GM21423 (cell line): ENCODE results near the gene BEGAIN.

Experiments used
- ATAC-seq: cut with Tn5 transposase; IDR thresholded peaks from one replicate; pipeline ENCODE4 v1.9.1; 2021; ENCODE audit warnings: mild to moderate bottlenecking, moderate library complexity; ENCODE audit not compliant: unreplicated experiment

BEGAIN gene, protein sequence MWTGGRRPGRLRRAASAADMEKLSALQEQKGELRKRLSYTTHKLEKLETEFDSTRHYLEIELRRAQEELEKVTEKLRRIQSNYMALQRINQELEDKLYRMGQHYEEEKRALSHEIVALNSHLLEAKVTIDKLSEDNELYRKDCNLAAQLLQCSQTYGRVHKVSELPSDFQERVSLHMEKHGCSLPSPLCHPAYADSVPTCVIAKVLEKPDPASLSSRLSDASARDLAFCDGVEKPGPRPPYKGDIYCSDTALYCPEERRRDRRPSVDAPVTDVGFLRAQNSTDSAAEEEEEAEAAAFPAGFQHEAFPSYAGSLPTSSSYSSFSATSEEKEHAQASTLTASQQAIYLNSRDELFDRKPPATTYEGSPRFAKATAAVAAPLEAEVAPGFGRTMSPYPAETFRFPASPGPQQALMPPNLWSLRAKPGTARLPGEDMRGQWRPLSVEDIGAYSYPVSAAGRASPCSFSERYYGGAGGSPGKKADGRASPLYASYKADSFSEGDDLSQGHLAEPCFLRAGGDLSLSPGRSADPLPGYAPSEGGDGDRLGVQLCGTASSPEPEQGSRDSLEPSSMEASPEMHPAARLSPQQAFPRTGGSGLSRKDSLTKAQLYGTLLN

DNA sequence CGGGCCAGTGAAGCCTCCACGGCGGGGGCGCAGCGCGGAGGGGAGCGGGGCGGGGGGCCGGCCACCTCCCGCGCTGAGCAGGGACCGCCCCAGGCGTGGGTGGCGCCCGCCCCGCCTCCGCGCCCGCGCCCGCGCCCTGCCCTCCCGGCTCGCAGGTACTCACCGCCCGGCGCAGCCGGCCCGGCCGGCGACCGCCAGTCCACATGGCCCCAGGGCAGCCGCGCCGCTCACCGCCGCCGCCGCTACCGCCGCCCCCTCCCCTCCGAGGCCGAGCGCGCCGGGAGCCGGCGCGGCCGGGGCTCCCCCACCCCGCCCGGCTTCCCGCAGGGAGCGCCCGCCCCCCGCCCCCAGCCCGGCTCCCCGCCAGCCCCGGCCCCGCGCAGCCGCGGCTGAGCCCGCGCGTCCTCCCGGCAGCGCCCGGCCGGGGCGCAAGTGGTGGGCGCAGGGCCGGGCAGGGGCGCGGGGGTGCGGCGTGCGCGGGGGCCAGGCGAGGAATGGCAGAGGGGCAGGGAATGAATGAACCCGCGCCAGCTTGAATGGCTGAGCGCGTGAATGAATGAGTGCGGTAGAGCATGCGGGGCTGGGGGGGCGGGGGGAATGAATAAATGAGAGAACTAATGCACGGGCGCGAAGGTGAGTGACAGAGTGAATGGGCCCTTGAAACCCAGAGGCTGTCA lies at the start of gene BEGAIN:
TSS of gene BEGAIN (minus strand) at position 332 of the 677 bp plus-strand sequence. CDS start at position 205, 127 bp downstream.
- no peak for ATAC-seq

DNA sequence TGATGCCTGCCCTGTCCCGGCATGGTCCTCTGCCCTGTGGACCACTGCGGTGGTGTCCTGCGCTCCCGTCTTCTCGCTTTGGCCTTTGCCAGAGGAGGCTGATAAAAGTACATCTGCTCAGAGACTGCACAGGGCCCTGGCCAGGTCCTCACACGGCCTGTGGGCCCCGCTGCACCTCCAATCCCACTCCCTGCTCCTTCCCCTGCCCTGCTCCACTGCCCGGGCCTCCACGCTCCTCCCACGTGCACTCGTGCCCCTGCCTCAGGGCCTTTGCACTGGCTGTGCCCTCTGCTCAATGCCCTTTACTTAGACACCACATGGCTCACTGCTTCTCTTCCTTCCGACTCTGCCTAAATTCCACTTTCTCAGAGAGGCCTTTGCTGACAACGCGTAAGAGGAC lies 49.3 kb upstream of the BEGAIN start:
- ATAC-seq: no peak

GRCh38 chr14:100634026-100634425 lies 46.8 kb upstream of the BEGAIN start:
- ATAC-seq: no peak

DNA sequence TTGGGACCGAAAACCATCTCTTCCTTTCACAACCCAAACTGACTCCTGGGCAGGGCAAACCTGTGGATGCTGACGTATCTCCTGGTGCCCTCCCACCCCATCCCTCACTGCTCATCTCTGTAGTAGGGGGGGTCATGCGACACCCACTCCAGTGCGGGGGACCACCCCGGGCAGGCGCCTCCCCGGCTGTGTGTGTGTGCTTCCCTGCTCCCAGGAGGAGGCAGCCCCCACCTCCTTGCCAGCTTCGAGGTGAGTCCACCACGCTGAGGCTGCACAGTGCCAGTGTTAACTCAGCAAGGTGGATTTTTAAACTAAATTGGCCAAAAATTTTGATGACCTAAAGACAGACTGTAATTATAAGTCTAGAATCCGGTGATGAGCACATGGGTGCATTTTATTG lies 46.2 kb upstream of the BEGAIN start:
- ATAC-seq: no peak

- ATAC-seq: no peak
These were observed 42.5 kb upstream of the BEGAIN start for GRCh38 chr14:100629696-100630095.

- ATAC-seq: no peak
These were observed 41.9 kb upstream of the BEGAIN start for GRCh38 chr14:100629098-100629497.

DNA sequence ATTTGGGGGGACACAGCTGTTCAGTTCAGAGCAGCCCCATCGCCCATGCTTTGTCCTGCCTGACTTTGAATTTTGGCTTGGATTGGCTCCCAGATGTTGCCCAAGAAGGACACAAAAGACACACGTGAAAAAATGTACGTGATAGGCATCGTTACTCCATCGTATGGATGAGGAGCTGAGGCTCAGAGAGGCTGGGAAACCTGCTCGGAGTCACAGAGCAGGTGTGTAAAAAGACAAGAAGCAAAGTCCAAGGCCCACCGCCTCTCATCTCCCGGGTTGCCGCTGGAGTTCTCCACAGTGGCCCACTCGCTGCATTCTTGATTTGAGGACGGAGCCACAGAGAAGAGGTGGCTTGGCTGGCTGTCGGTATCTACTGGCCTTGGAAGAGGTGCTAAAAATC lies 41.0 kb upstream of the BEGAIN start:
- ATAC-seq: no peak

DNA sequence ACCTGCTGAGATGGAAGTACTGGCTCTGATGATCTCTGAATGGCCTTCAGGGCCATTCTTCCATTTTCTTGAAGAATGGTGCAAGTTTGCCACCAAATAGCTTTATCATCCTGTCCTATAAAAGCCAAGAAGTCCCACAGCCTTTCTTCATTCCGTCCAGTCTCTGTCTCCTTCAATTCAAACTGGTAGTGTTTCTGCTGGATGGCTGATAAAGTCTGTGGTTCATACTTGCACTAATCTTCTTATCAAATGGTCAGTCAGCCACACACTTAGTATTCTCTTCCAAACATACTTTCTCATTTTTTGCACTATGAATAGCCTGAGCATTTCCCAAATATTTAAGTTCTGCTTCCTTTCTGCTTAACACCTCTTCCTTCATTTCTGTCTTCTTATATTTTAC lies 39.4 kb upstream of the BEGAIN start:
- no peak for ATAC-seq

- ATAC-seq: no peak
These were observed 36.7 kb upstream of the BEGAIN start for GRCh38 chr14:100623961-100624360.

DNA sequence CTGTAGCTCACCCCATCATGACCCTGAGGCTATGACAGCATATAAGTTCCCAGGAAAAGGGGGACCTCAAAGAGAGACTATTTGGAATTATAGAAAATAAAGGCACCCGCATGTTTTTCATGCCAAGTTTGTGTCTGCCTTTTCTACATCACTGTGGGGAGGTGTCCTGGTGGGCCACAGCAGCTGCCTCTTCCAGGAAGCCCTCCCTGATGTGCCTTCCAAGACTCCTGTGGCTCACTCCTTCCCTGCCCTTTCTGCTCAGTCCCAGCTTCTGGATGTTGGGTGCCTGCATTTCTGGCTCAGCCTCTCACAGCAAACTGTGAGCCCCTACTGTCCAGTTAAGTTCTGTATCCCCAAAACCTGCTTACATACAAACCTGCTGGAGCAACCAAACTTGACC lies 36.3 kb upstream of the BEGAIN start:
- ATAC-seq: no peak

DNA sequence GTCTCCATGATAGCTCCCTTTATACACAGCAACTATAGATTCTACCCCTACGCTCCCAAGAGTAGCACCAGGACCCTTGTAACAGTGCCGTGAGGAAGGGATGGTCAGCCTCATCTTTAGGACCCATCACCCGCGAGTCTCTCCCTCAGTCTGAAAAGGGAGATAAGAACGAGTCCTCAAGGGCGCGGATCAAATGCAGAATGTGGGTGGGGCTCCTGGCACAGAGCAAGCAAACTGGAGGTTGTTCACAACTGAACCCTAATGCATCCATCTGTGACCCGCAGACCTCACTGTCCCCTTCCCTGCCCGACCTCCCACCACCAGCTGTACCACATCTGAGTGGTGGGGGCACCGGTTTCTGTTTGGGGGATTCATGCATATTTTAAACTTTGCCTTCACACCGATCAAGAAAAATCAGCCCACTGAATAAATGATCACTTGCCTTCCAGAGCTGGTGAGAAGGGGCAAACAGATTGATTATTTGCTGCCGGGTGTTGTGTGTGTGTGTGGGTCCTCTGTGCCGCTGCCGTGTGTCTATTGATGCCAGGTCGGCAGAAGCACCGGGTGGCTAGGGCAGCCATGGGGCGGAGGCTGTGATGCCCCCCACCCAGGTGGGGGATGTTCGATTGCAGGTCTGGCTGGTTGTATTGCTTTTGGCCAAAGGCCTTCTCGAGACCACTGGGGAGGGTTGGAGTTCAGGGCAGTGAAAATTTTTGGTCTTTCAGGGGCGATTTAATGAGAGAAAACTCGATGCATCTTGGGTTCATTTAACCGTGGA lies 35.7 kb upstream of the BEGAIN start:
- no peak for ATAC-seq

- ATAC-seq: no peak
These were observed 35.0 kb upstream of the BEGAIN start for GRCh38 chr14:100622224-100622623.

- ATAC-seq: no peak
These were observed 34.6 kb upstream of the BEGAIN start for GRCh38 chr14:100621806-100622205.

GRCh38 chr14:100620255-100621100 lies 33.3 kb upstream of the BEGAIN start:
- ATAC-seq: no peak

- ATAC-seq: no peak
These were observed 32.4 kb upstream of the BEGAIN start for GRCh38 chr14:100619396-100620254.

DNA sequence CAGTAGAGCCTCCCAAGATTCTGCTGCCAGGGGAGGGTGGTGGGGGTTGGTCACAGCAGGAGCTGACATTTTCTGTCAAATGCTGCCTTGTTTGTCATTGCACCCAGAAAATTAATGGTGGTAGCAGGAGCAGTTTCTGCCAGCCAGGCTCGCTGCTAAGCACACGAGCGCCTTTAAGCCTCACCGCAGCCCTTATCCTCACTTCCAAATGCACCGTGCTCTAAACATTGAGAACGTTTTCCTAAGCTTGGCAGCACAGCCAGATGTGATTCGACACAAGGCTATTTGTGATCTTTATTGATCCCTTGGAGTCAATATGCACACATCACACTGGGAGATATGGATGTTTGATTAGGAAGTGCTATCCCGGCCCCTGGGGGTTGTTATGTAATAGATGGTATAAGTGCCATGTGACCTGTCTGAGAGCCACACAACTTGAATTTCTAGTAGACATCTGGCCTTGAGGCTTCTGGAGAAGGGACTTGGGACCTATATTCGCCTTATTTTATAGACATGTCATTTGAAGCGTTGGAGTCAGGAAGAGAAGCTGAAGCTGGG lies 31.6 kb upstream of the BEGAIN start:
- ATAC-seq: no peak

DNA sequence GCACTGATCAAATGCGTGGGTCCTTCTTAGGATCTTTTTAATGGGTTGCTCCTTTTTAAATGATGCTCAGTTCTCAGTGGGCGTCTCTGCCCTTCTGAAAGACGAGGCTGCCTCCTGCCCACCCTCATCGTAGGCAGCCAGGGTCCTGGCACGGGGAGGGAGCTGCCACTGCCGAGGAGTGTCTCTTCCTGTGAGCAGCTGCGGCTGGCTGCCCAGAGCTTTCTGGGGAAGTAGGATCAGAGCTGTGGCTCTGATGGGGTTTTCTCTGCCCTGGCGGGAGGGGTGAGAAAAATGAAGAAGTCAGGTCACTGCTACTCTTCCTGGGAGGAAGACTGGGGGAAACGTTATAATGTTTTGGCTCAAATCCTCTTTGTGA lies 31.1 kb upstream of the BEGAIN start:
- no peak for ATAC-seq

GRCh38 chr14:100617410-100618317 lies 30.4 kb upstream of the BEGAIN start:
- ATAC-seq: no peak
